Choroid plexus epithelial cell (primary cell): ENCODE measurements around the gene DENND11.

ENCODE experiments used
- DNase-seq: peaks from one replicate; pipeline ENCODE4 v3.0.0-alpha.2; 2010; ENCODE audit warnings: low read depth
- H3K4me3 ChIP-seq: 2 replicates; pipeline ENCODE4 v1.5.1; 2011; ENCODE audit warnings: low read depth, mild to moderate bottlenecking, control low read depth, low read length, moderate library complexity
- TF ChIP-seq, protein P1 (sequence below): conservative IDR thresholded peaks from 2 replicates; pipeline ENCODE4 v1.5.1; 2011; ENCODE audit warnings: low read depth, mild to moderate bottlenecking, control low read depth, inconsistent platforms, low read length, moderate library complexity

DENND11 gene

GRCh38 chr7:141702047-141702567 lies at the start of gene DENND11:
DENND11 (minus strand) TSS chr7:141702166; CDS start chr7:141702153, 13 bp downstream.
- H3K4me3 ChIP-seq: peak within 1 kb of the TSS; percentile 68
- DNase-seq: peak; percentile 23
- TF ChIP-seq, protein P1, sequence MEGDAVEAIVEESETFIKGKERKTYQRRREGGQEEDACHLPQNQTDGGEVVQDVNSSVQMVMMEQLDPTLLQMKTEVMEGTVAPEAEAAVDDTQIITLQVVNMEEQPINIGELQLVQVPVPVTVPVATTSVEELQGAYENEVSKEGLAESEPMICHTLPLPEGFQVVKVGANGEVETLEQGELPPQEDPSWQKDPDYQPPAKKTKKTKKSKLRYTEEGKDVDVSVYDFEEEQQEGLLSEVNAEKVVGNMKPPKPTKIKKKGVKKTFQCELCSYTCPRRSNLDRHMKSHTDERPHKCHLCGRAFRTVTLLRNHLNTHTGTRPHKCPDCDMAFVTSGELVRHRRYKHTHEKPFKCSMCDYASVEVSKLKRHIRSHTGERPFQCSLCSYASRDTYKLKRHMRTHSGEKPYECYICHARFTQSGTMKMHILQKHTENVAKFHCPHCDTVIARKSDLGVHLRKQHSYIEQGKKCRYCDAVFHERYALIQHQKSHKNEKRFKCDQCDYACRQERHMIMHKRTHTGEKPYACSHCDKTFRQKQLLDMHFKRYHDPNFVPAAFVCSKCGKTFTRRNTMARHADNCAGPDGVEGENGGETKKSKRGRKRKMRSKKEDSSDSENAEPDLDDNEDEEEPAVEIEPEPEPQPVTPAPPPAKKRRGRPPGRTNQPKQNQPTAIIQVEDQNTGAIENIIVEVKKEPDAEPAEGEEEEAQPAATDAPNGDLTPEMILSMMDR: no peak

GRCh38 chr7:141748396-141748795 lies 46.4 kb upstream of the DENND11 start:
- TF ChIP-seq, protein P1: no peak
- peak; percentile 44 for DNase-seq

DNA sequence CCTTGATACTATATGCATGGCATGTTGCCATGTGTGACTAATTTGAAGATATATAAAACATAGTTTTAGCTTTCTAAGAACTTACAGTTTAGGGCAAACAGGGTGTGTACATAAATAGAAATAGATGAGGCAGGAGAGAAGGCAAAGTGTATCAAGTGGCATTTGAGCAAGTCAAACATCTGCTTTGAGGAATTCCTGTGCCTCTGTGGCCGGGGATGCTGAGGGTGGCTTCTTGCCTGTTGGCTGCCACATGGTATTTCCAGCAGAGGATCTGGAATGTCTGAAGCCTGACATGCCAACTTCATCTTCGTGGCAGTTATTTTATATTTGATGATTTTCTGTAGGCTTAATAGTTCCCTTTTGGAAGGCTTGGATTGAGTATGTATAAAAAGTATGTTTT lies 42.2 kb upstream of the DENND11 start:
- TF ChIP-seq, protein P1: no peak
- H3K4me3 ChIP-seq: no peak overlapping the region
- DNase-seq: no peak

More at GRCh38 chr7:141748396-141748795, 46.4 kb upstream of the DENND11 start:
- no peak overlapping the region for H3K4me3 ChIP-seq

DNA sequence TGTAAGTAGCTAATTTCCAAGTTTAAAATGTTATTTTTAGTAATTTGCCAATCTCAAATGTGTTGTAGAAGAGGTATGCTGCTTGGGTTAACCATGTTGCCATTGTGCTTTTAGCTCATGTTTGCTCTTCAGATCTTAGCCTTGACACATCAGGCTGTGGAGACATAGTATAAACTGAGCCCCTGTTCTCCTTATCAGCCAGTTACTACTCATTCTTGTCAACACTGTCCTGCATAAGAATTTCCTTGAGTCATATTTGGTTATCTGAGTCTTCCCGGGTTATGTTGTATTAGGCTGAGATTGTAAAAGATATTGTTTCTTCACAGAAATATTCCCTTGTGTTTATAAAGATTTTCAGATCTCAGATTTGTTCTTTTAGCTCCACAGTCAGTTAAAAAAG lies 40.3 kb upstream of the DENND11 start:
- no peak overlapping the region for H3K4me3 ChIP-seq
- DNase-seq: peak; percentile 2
- TF ChIP-seq, protein P1: no peak

- no peak for DNase-seq
- peak overlapping the region; percentile 71 for H3K4me3 ChIP-seq
- TF ChIP-seq, protein P1: no peak
Observed at GRCh38 chr7:141739250-141739649, 37.3 kb upstream of the DENND11 start.

DNA sequence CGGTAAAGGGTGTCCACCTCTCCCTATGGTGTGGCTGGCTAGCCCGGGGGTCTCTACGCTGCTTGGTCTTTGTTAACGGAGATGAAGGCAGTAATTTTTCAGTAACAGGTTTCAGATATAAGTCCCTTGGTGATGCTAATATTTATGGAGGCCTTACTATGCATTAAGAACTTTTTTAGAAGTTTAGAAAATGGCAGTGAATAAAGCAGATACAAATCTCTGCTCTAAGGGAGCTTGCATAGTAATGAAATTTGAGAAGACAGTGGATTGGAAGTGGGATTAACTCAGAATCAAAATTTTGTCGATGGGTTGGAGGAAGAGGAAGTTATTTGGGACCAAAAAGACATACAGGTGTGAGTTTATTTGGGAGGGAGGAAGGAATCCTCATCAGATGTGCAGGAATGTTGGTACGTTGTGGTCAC lies 36.6 kb upstream of the DENND11 start:
- DNase-seq: no peak
- peak overlapping the region; percentile 71 for H3K4me3 ChIP-seq
- TF ChIP-seq, protein P1: peak; percentile 52
